Neuronal stem cell (in vitro differentiated cells): ENCODE measurements around the gene GPATCH1.
"Not testable (repeated sequence)": the region's sequence is repeated elsewhere in the genome, so short reads cannot be mapped to it uniquely, and the experiment has no call there.

ENCODE experiments used
- DNase-seq: peaks from one replicate; pipeline ENCODE4 v3.0.0-alpha.2; 2013; ENCODE audit warnings: low spot score
- H2AFZ ChIP-seq: one replicate; pipeline ENCODE4 v1.6.1; 2013; ENCODE audit warnings: mild to moderate bottlenecking, low read length, inconsistent platforms
- H2AK5ac ChIP-seq: 2 replicates; pipeline ENCODE4 v1.6.1; 2013; ENCODE audit warnings: low read depth, mild to moderate bottlenecking, inconsistent platforms, low read length, moderate library complexity, mixed read lengths
- H2BK120ac ChIP-seq: 2 replicates; pipeline ENCODE4 v1.6.1; 2013; ENCODE audit warnings: low read depth, mild to moderate bottlenecking, inconsistent platforms, low read length, moderate library complexity, mixed read lengths
- H2BK12ac ChIP-seq: one replicate; pipeline ENCODE4 v1.6.1; 2013; ENCODE audit warnings: low read length, inconsistent platforms
- H2BK15ac ChIP-seq: 2 replicates; pipeline ENCODE4 v1.6.1; 2013; ENCODE audit warnings: mild to moderate bottlenecking, low read length, inconsistent platforms, mixed read lengths
- H2BK5ac ChIP-seq: one replicate; pipeline ENCODE4 v1.6.1; 2013; ENCODE audit warnings: inconsistent platforms, mild to moderate bottlenecking, low read length, moderate library complexity
- H3K14ac ChIP-seq: one replicate; pipeline ENCODE4 v1.6.1; 2013; ENCODE audit warnings: low read length, inconsistent platforms
- H3K18ac ChIP-seq: 2 replicates; pipeline ENCODE4 v1.6.1; 2013; ENCODE audit warnings: low read length, inconsistent platforms
- H3K23ac ChIP-seq: 2 replicates; pipeline ENCODE4 v1.6.1; 2013; ENCODE audit warnings: low read depth, mild to moderate bottlenecking, mixed read lengths, low read length, inconsistent platforms; ENCODE audit not compliant: poor library complexity
- H3K27ac ChIP-seq: replicated peaks from 3 replicates; pipeline ENCODE4 v1.5.1; 2013; ENCODE audit warnings: low read length, inconsistent platforms
- H3K27me3 ChIP-seq, 3 experiments: 2 replicates each; pipeline ENCODE4 v1.6.1; 2013; ENCODE audit warnings: low read length in 3 of 3, mild to moderate bottlenecking in 2 of 3, inconsistent platforms in 1 of 3, low read depth in 1 of 3, mixed read lengths in 1 of 3, moderate library complexity in 1 of 3; ENCODE audit not compliant: control insufficient read depth in 3 of 3, insufficient read depth in 3 of 3
- H3K36me3 ChIP-seq, 2 donors: replicated peaks in 1 of 2; 2 replicates each; pipeline ENCODE4 v1.6.1; 2013; ENCODE audit warnings: low read length in 2 of 2; ENCODE audit not compliant: control insufficient read depth in 2 of 2, insufficient read depth in 2 of 2
- H3K4ac ChIP-seq: 2 replicates; pipeline ENCODE4 v1.6.1; 2013; ENCODE audit warnings: inconsistent platforms, mild to moderate bottlenecking, low read length, moderate library complexity
- H3K4me1 ChIP-seq, 2 donors: 1 replicate in 1 of 2; 2 replicates in 1 of 2; pipeline ENCODE4 v1.6.1; 2013; ENCODE audit warnings: low read length in 2 of 2, low read depth in 1 of 2; ENCODE audit not compliant: control insufficient read depth in 2 of 2, insufficient read depth in 1 of 2
- H3K4me2 ChIP-seq: one replicate; pipeline ENCODE4 v1.6.1; 2013; ENCODE audit warnings: mild to moderate bottlenecking, low read length, inconsistent platforms; ENCODE audit not compliant: insufficient read depth, poor library complexity, severe bottlenecking
- H3K4me3 ChIP-seq, 2 donors: 2 replicates each; pipeline ENCODE4 v1.5.1; 2013; ENCODE audit warnings: low read length in 2 of 2, mild to moderate bottlenecking in 2 of 2, inconsistent platforms in 1 of 2, moderate library complexity in 1 of 2
- H3K79me1 ChIP-seq: one replicate; pipeline ENCODE4 v1.6.1; 2013; ENCODE audit warnings: low read depth, mild to moderate bottlenecking, inconsistent platforms, low read length, moderate library complexity
- H3K9ac ChIP-seq: one replicate; pipeline ENCODE4 v1.6.1; 2013; ENCODE audit warnings: mild to moderate bottlenecking, low read depth, low read length, inconsistent platforms; ENCODE audit not compliant: poor library complexity
- H3K9me3 ChIP-seq, 2 donors: replicated peaks in 1 of 2; 2 replicates each; pipeline versions ENCODE3 to v1.6.1; 2013; ENCODE audit warnings: low read length in 2 of 2, mild to moderate bottlenecking in 2 of 2, inconsistent platforms in 1 of 2, low read depth in 1 of 2, mixed read lengths in 1 of 2, moderate library complexity in 1 of 2; ENCODE audit not compliant: control insufficient read depth in 2 of 2, insufficient read depth in 1 of 2
- H4K8ac ChIP-seq: one replicate; pipeline ENCODE4 v1.6.1; 2013; ENCODE audit warnings: low read depth, mild to moderate bottlenecking, inconsistent platforms, low read length, moderate library complexity
- H4K91ac ChIP-seq: one replicate; pipeline ENCODE4 v1.6.1; 2013; ENCODE audit warnings: low read length, low read depth, mild to moderate bottlenecking, inconsistent platforms; ENCODE audit not compliant: poor library complexity
- WGBS, 2 donors: extraction: QIAGEN DNeasy Blood & Tissue Kit; methylation state at CpG; one replicate each; pipeline ENCODE4 v1.1.7; 2013; ENCODE audit warnings: missing lambda C conversion rate in 2 of 2, mixed read lengths in 1 of 2; ENCODE audit not compliant: insufficient read length in 2 of 2, insufficient replicate concordance in 1 of 2; ENCODE audit errors: extremely low coverage in 2 of 2; 5-methylcytosine and 5-hydroxymethylcytosine counted together

GPATCH1 gene

GRCh38 chr19:33040994-33041827 lies 39.8 kb upstream of the GPATCH1 start:
- Histone ChIP-seq H3K4me3 (no peak overlapping the region), H3K4ac (no peak overlapping the region), H3K4me1 (no peaks in the 10 kb centered on the region), H2AFZ (no peak overlapping the region), H2BK15ac (no peak overlapping the region), H3K27ac (no peak overlapping the region), H2BK12ac (no peak overlapping the region), H3K9ac (no peak overlapping the region), H3K9me3 (peaks cover under 1 to 1% of the 10 kb centered on the region in 2 donors), H3K79me1 (peaks cover 4% of the 10 kb centered on the region), H2BK120ac (no peak overlapping the region), H2AK5ac (no peak overlapping the region), H4K8ac (no peak overlapping the region), H3K14ac (no peak overlapping the region), H3K23ac (no peak overlapping the region), H2BK5ac (no peak overlapping the region), H3K4me2 (no peak overlapping the region), H3K36me3 (no peaks in the 10 kb centered on the region), H3K27me3 (no peaks in the 10 kb centered on the region), H4K91ac (no peak overlapping the region), H3K18ac (no peak overlapping the region)
- DNase-seq, result no peak
- no CpG with 5 or more reads among the region's 9 CpGs for WGBS, 2 donors

- not testable (repeated sequence) for H3K14ac ChIP-seq, H3K4me3 ChIP-seq, H3K27me3 ChIP-seq, H3K4ac ChIP-seq, H3K9ac ChIP-seq, H3K79me1 ChIP-seq, H2BK120ac ChIP-seq, DNase-seq, H3K18ac ChIP-seq, H3K23ac ChIP-seq, H3K9me3 ChIP-seq, H3K36me3 ChIP-seq, H2AK5ac ChIP-seq, H2AFZ ChIP-seq, H3K4me2 ChIP-seq, H3K27ac ChIP-seq, H2BK12ac ChIP-seq, H2BK15ac ChIP-seq, H4K91ac ChIP-seq, H4K8ac ChIP-seq, H2BK5ac ChIP-seq, H3K4me1 ChIP-seq
- WGBS, 2 donors, result no CpG with 5 or more reads among the region's 3 CpGs
Observed at GRCh38 chr19:33041828-33042160, 39.2 kb upstream of the GPATCH1 start.

DNA sequence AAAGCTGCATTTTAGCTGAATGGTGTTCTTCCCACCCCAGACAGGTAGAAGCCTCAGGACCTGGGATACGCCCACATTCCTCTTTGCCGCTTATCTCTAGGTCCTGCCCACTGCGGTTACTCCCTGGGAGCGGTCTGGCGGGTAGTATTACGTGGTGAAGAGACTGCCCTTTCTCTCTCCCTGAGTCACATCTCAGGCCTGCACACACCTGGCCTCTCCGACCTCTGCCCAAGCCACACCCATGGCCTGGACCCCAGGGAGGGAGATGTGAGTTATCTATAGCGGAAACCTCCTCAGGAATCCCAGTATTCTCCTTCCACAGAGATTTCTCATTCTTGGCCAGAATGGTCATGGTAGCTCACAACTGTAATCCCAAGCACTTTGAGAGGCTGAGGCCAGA lies 33.6 kb upstream of the GPATCH1 start:
- Histone ChIP-seq H3K27ac (no peak overlapping the region), H4K8ac (no peak overlapping the region), H2BK120ac (no peak overlapping the region), H3K18ac (no peak overlapping the region), H3K79me1 (peaks cover 8% of the 10 kb centered on the region), H3K9ac (no peak overlapping the region), H2BK15ac (no peak overlapping the region), H2AFZ (no peak overlapping the region), H3K36me3 (peaks cover 0 to 5% of the 10 kb centered on the region in 2 donors), H3K23ac (no peak overlapping the region), H3K9me3 (no peaks in the 10 kb centered on the region), H3K4ac (no peak overlapping the region), H3K27me3 (no peaks in the 10 kb centered on the region), H3K14ac (no peak overlapping the region), H2AK5ac (no peak overlapping the region), H3K4me2 (no peak overlapping the region), H2BK5ac (no peak overlapping the region), H3K4me3 (no peak overlapping the region), H4K91ac (no peak overlapping the region), H3K4me1 (peaks cover 0 to 3% of the 10 kb centered on the region in 2 donors), H2BK12ac (no peak overlapping the region)
- no peak for DNase-seq
- WGBS, 2 donors, result no CpG with 5 or more reads among the region's 8 CpGs

DNA sequence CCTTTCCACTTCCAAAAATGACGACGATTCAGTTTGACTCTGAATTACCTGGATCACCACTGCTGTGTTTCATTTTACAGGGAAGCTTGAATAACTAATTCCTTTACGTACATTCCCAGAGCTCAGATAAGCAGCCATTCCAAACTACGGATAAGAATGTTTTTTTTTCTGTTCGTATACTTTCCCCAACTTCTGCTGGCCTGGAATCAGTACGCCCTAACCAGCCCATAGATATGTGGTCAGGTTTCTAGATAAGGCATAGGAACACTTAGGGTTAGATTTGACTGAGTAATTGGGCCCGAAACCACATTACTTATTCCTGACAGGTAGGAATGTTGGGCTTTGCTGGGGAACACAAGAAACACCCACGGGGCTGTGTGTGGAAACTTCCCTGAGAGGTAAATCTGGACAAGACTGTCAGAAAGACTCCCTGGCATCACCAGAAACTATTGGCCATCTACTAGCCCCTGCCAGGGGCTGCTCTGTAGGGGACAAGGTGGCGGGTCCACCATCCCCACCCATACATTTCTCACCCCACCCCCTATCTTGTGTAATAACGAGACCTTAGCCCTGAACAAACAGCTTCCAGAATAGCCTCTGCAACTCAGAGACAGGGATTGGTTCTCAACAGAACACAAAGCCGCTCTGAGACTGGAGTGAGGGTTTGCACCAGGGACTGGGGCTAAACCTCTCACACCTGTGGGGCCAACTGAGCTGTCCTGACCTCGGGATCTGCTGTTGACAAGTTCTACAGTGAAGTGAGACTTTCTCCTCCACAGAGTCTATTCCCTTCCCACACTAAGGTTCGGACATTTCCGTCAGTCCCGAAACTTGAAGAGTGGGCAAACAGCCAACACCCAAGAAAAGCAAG lies 31.9 kb upstream of the GPATCH1 start:
- H2BK5ac ChIP-seq, result no peak overlapping the region
- H3K9ac ChIP-seq, result no peak overlapping the region
- H3K27me3 ChIP-seq, result no peaks in the 10 kb centered on the region
- H3K18ac ChIP-seq, result no peak overlapping the region
- H3K4ac ChIP-seq, result no peak overlapping the region
- WGBS, 2 donors, result no CpG with 5 or more reads among the region's 15 CpGs
- H3K4me3 ChIP-seq, result peak overlapping the region in 1 of 2 donors; percentile 20
- H2BK12ac ChIP-seq, result no peak overlapping the region
- peaks cover 0 to 5% of the 10 kb centered on the region in 2 donors for H3K36me3 ChIP-seq
- H3K4me2 ChIP-seq, result no peak overlapping the region
- no peak overlapping the region for H3K23ac ChIP-seq
- no peak overlapping the region for H3K14ac ChIP-seq
- no peak overlapping the region for H3K27ac ChIP-seq
- H3K79me1 ChIP-seq, result peaks cover 8% of the 10 kb centered on the region
- no peak overlapping the region for H2BK120ac ChIP-seq
- peaks cover 0 to 3% of the 10 kb centered on the region in 2 donors for H3K4me1 ChIP-seq
- no peak overlapping the region for H4K8ac ChIP-seq
- no peak overlapping the region for H2AFZ ChIP-seq
- no peaks in the 10 kb centered on the region for H3K9me3 ChIP-seq
- H4K91ac ChIP-seq, result no peak overlapping the region
- H2BK15ac ChIP-seq, result no peak overlapping the region
- no peak for DNase-seq
- H2AK5ac ChIP-seq, result no peak overlapping the region
